Thoracic aorta (tissue), 2 donors: Measurements from ENCODE around the gene ATF7. TPM values are rescaled to one million over a fixed set of nuclear protein-coding genes. Genes with fewer than 3 reads are reported as not detected.

Source experiments
- ATAC-seq: fragments of 150-250 bp; one replicate; pipeline ENCODE4 v1.8.0; 2017; ENCODE audit warnings: low read depth; ENCODE audit not compliant: insufficient number of reproducible peaks, low FRiP score
- DNase-seq: peaks from one replicate; pipeline ENCODE4 v3.0.0-alpha.2; 2020; ENCODE audit warnings: low spot score
- H3K27ac ChIP-seq, 2 donors: fragments of 200-600 bp; sonication (generic); 1 replicate in 1 of 2; 2 replicates in 1 of 2; pipeline ENCODE4 v1.5.1; 2016; ENCODE audit warnings: mild to moderate bottlenecking in 2 of 2, moderate library complexity in 2 of 2
- H3K27me3 ChIP-seq: fragments of 200-600 bp; sonication (generic); replicated peaks from 2 replicates; pipeline ENCODE4 v1.6.0; 2016; ENCODE audit warnings: mild to moderate bottlenecking; ENCODE audit not compliant: insufficient read depth
- H3K36me3 ChIP-seq: fragments of 200-600 bp; sonication (generic); one replicate; pipeline ENCODE4 v1.5.1; 2016
- H3K4me1 ChIP-seq, 2 donors: fragments of 200-600 bp; sonication (generic); 1 replicate in 1 of 2; 2 replicates in 1 of 2; pipeline versions ENCODE4 v1.5.1 to v1.6.0; 2016; ENCODE audit warnings: low read depth in 2 of 2, mild to moderate bottlenecking in 1 of 2; ENCODE audit not compliant: control insufficient read depth in 1 of 2
- H3K4me3 ChIP-seq: fragments of 200-600 bp; sonication (generic); 2 replicates; pipeline ENCODE4 v1.5.1; 2016; ENCODE audit warnings: mild to moderate bottlenecking
- H3K9me3 ChIP-seq: fragments of 200-600 bp; sonication (generic); 2 replicates; pipeline ENCODE4 v1.5.1; 2016
- CTCF ChIP-seq: fragments of 200-600 bp; sonication (generic); IDR thresholded peaks from one replicate; pipeline ENCODE4 v1.5.1; 2019; ENCODE audit warnings: antibody characterized with exemption
- total RNA-seq, 2 donors: library from RNA; depleted of rRNA; stranded (reverse); fragments of >200 nt; gene quantifications; one replicate each; pipeline versions ENCODE4 v1.1.0 to v1.2.3, GENCODE V29; 2016

Gene ATF7
- total RNA-seq, 2 donors from 2014 or later = 24.4 to 82.1 TPM

- H3K9me3 ChIP-seq = no peaks in the 10 kb centered on the region
- H3K4me3 ChIP-seq = no peak overlapping the region
- DNase-seq = no peak
Observed at GRCh38 chr12:53627919-53628318, 1.7 kb upstream of the ATF7 start.

GRCh38 chr12:53626702-53627169, 554 bp upstream of the ATF7 start:
- Histone ChIP-seq H3K4me1 (peaks cover 28 to 29% of the 10 kb centered on the region in 2 donors), H3K4me3 (peak overlapping the region; percentile 83), H3K36me3 (no peaks in the 10 kb centered on the region), H3K9me3 (no peaks in the 10 kb centered on the region), H3K27me3 (no peaks in the 10 kb centered on the region), H3K27ac (peak overlapping the region; percentile 91)
- TF ChIP-seq CTCF = no peak
- ATAC-seq (no peak), DNase-seq (no peak)

More at GRCh38 chr12:53627919-53628318, 1.7 kb upstream of the ATF7 start:
- Histone ChIP-seq H3K36me3 (no peaks in the 10 kb centered on the region), H3K4me1 (peaks cover 19 to 23% of the 10 kb centered on the region in 2 donors), H3K27me3 (no peaks in the 10 kb centered on the region), H3K27ac (no peak overlapping the region)
- ATAC-seq = no peak
- no peak for TF ChIP-seq CTCF

- DNase-seq (no peak), ATAC-seq (no peak)
- Histone ChIP-seq H3K27ac (peak overlapping the region; percentile 91), H3K27me3 (no peaks in the 10 kb centered on the region), H3K4me3 (peak overlapping the region; percentile 83), H3K9me3 (no peaks in the 10 kb centered on the region), H3K36me3 (no peaks in the 10 kb centered on the region), H3K4me1 (peaks cover 28 to 33% of the 10 kb centered on the region in 2 donors)
- TF ChIP-seq CTCF = no peak
Observed at GRCh38 chr12:53625373-53625945, 723 bp downstream of the ATF7 start.

GRCh38 chr12:53624956-53625355, 1.2 kb downstream of the ATF7 start:
- no peak for ATAC-seq
- peaks cover 28 to 33% of the 10 kb centered on the region in 2 donors for H3K4me1 ChIP-seq

GRCh38 chr12:53624458-53624857, 1.7 kb downstream of the ATF7 start:
- Histone ChIP-seq H3K4me3 (peak overlapping the region; percentile 83), H3K9me3 (no peaks in the 10 kb centered on the region), H3K36me3 (no peaks in the 10 kb centered on the region), H3K27ac (peak overlapping the region; percentile 4 to 91), H3K4me1 (peaks cover 28 to 37% of the 10 kb centered on the region in 2 donors), H3K27me3 (no peaks in the 10 kb centered on the region)
- ATAC-seq (no peak), DNase-seq (no peak)
- TF ChIP-seq CTCF = no peak

More at GRCh38 chr12:53624956-53625355, 1.2 kb downstream of the ATF7 start:
- Histone ChIP-seq H3K9me3 (no peaks in the 10 kb centered on the region), H3K4me3 (peak overlapping the region; percentile 83), H3K27ac (peak overlapping the region; percentile 91), H3K36me3 (no peaks in the 10 kb centered on the region), H3K27me3 (no peaks in the 10 kb centered on the region)
- TF ChIP-seq CTCF = no peak
- DNase-seq = no peak
